Endodermal cell (in vitro differentiated cells): Measurements from ENCODE around the gene LARP4. TPM values are rescaled to one million over a fixed set of nuclear protein-coding genes. Genes with fewer than 3 reads are reported as not detected.
A peak's percentile ranks its signal among the peaks of the same experiment; 100 is the strongest.

Source experiments
- DNase-seq: peaks from one replicate; pipeline ENCODE4 v3.0.0-alpha.2; 2017
- H3K27ac ChIP-seq: 2 replicates; pipeline ENCODE4 v1.5.1; 2013; ENCODE audit warnings: mild to moderate bottlenecking, low read depth, low read length, moderate library complexity
- H3K27me3 ChIP-seq: 2 replicates; pipeline ENCODE4 v1.6.1; 2013; ENCODE audit warnings: mild to moderate bottlenecking, low read length, moderate library complexity; ENCODE audit not compliant: insufficient read depth, control insufficient read depth, poor library complexity, severe bottlenecking
- H3K36me3 ChIP-seq: 2 replicates; pipeline ENCODE4 v1.7.0; 2013; ENCODE audit warnings: mild to moderate bottlenecking, low read length, moderate library complexity; ENCODE audit not compliant: control insufficient read depth, insufficient read depth
- H3K4me1 ChIP-seq: one replicate; pipeline ENCODE4 v1.7.0; 2013; ENCODE audit warnings: low read length; ENCODE audit not compliant: control insufficient read depth, insufficient read depth
- H3K4me3 ChIP-seq: 2 replicates; pipeline ENCODE4 v1.5.1; 2013; ENCODE audit warnings: mild to moderate bottlenecking, low read length, moderate library complexity
- H3K9ac ChIP-seq: 2 replicates; pipeline ENCODE4 v1.6.1; 2013; ENCODE audit warnings: mild to moderate bottlenecking, low read length, moderate library complexity; ENCODE audit not compliant: poor library complexity, severe bottlenecking; ENCODE audit errors: extremely low read depth
- H3K9me3 ChIP-seq: 2 replicates; pipeline ENCODE4 v1.6.1; 2013; ENCODE audit warnings: mild to moderate bottlenecking, low read length, moderate library complexity; ENCODE audit not compliant: control insufficient read depth
- H3K27ac Mint-ChIP-seq: 2 replicates; pipeline ENCODE4 v1.8.0; 2020; ENCODE audit warnings: mixed read lengths
- H3K27me3 Mint-ChIP-seq: 2 replicates; pipeline ENCODE4 v1.8.0; 2021; ENCODE audit warnings: mild to moderate bottlenecking, mixed read lengths; ENCODE audit not compliant: insufficient read depth
- H3K36me3 Mint-ChIP-seq: 2 replicates; pipeline ENCODE4 v1.8.0; 2020; ENCODE audit warnings: low read depth, mixed read lengths
- H3K4me1 Mint-ChIP-seq: 2 replicates; pipeline ENCODE4 v1.8.0; 2020; ENCODE audit warnings: mixed read lengths
- H3K4me3 Mint-ChIP-seq: 2 replicates; pipeline ENCODE4 v1.8.0; 2020; ENCODE audit warnings: mild to moderate bottlenecking, moderate library complexity, mixed read lengths
- H3K9me3 Mint-ChIP-seq: 2 replicates; pipeline ENCODE4 v1.8.0; 2020; ENCODE audit warnings: mild to moderate bottlenecking, mixed read lengths
- CTCF ChIP-seq: fragments of 200-600 bp; sonication (generic); conservative IDR thresholded peaks from 2 replicates; pipeline ENCODE4 v1.5.0; 2021; ENCODE audit warnings: antibody characterized with exemption, mild to moderate bottlenecking
- WGBS, 2 experiments: methylation state at CpG; one replicate each; pipeline versions ENCODE4 v1.1.5 to v1.1.7; 2013; ENCODE audit warnings: missing lambda C conversion rate in 2 of 2, mixed read lengths in 1 of 2; ENCODE audit not compliant: insufficient coverage in 1 of 2, insufficient read length in 1 of 2; 5-methylcytosine and 5-hydroxymethylcytosine counted together
- total RNA-seq, 2 donors: library from RNA; stranded (reverse); fragmentation: NEBNext Ultra II Directional in 1 of 2; extraction: Animal tissue kit (Norgen Biotek cat#: 25700) in 1 of 2; gene quantifications; 2 replicates in 1 of 2; 3 replicates in 1 of 2; pipeline ENCODE4 v1.2.1, GENCODE V29; 2021

The LARP4 gene
- total RNA-seq, 2 donors from 2014 or later, result 91.7 to 106 TPM

GRCh38 chr12:50525422-50525821 is 124.7 kb downstream of the LARP4 start:
- Mint-ChIP-seq H3K27me3 (no peaks in the 10 kb centered on the region), H3K36me3 (peaks cover 7% of the 10 kb centered on the region), H3K27ac (no peak overlapping the region), H3K4me3 (no peak overlapping the region), H3K4me1 (peaks cover 13% of the 10 kb centered on the region), H3K9me3 (no peaks in the 10 kb centered on the region)
- Histone ChIP-seq H3K9me3 (no peaks in the 10 kb centered on the region), H3K4me1 (no peaks in the 10 kb centered on the region), H3K27ac (no peak overlapping the region), H3K36me3 (no peaks in the 10 kb centered on the region), H3K9ac (no peak overlapping the region), H3K4me3 (no peak overlapping the region), H3K27me3 (no peaks in the 10 kb centered on the region)
- TF ChIP-seq CTCF, result no peak
- 96 to 100% methylated on average over 2 of the region's 2 CpGs for WGBS, 2 experiments
- DNase-seq, result peak; percentile 11

DNA sequence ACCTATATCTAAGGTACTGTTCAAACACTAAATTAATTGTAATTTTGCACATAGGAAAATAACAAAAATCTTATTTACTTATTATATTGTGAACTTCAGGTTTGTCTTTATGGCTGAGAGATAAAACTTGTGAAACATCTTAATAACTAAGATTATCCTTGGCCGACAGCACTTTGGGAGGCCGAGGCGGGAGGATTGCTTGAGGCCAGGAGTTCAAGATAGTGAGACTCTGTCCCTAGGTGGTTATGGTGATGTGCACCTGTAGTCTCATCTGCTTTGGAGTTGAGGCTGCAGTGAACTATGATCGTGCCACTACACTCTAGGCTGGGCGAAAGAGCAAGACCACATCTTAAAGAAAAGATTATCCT is 126.7 kb downstream of the LARP4 start:
- H3K4me1 ChIP-seq, result no peaks in the 10 kb centered on the region
- Mint-ChIP-seq H3K36me3 (peaks cover 7% of the 10 kb centered on the region), H3K4me3 (no peak overlapping the region), H3K27me3 (no peaks in the 10 kb centered on the region), H3K9me3 (no peaks in the 10 kb centered on the region), H3K4me1 (peaks cover 13% of the 10 kb centered on the region), H3K27ac (no peak overlapping the region)
- H3K27ac ChIP-seq, result no peak overlapping the region
- H3K4me3 ChIP-seq, result no peak overlapping the region
- DNase-seq, result peak; percentile 19
- TF ChIP-seq CTCF, result no peak
- no peaks in the 10 kb centered on the region for H3K27me3 ChIP-seq
- no peaks in the 10 kb centered on the region for H3K36me3 ChIP-seq
- no peak overlapping the region for H3K9ac ChIP-seq
- H3K9me3 ChIP-seq, result no peaks in the 10 kb centered on the region
- 98 to 100% methylated on average over 2 to 5 of the region's 5 CpGs for WGBS, 2 experiments

DNA sequence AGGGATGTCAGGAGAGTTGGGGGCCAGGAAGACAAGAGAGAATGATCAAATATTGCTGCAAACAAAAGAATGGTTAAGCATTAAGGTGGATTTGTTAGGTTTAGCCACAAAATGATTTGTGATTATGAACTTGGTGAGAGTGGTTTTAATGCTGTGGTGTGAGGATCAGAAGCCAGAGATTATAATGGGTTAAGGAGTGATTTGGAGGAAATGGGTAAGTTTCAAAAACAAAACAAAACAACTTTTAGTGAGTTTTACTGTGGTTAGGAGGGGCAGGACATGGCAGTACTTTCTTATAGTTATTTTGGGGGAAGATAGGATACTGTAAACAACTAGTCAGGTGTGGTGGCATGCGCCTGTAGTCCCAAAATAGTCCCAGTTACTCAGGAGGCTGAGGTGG is 128.1 kb downstream of the LARP4 start:
- H3K4me1 Mint-ChIP-seq, result peaks cover 13% of the 10 kb centered on the region
- H3K27me3 Mint-ChIP-seq, result no peaks in the 10 kb centered on the region
- no peaks in the 10 kb centered on the region for H3K36me3 ChIP-seq
- DNase-seq, result peak; percentile 7
- H3K4me3 ChIP-seq, result no peak overlapping the region
- no peak overlapping the region for H3K27ac ChIP-seq
- 96% methylated on average over 1 of the region's 1 CpG; no CpG with 5 or more reads in 1 of the 2 experiments for WGBS, 2 experiments
- no peak overlapping the region for H3K4me3 Mint-ChIP-seq
- no peaks in the 10 kb centered on the region for H3K9me3 ChIP-seq
- no peaks in the 10 kb centered on the region for H3K9me3 Mint-ChIP-seq
- H3K9ac ChIP-seq, result no peak overlapping the region
- no peak for TF ChIP-seq CTCF
- H3K27me3 ChIP-seq, result no peaks in the 10 kb centered on the region
- peak overlapping the region; percentile 3 for H3K27ac Mint-ChIP-seq
- H3K4me1 ChIP-seq, result no peaks in the 10 kb centered on the region
- H3K36me3 Mint-ChIP-seq, result peaks cover 3% of the 10 kb centered on the region
